CD4-positive, CD25-positive, alpha-beta regulatory T cell (primary cell): ENCODE results near the gene MBOAT1. TPM values are rescaled to one million over a fixed set of nuclear protein-coding genes. Genes with fewer than 3 reads are reported as not detected.
A peak's percentile ranks its signal among the peaks of the same experiment; 100 is the strongest.

Experiments used
- ATAC-seq, 2 donors: fragments of 150-1000 bp; cut with Tn5 transposase; one replicate each; pipeline ENCODE4 v1.10.0; 2021; ENCODE audit warnings: low read depth in 2 of 2, moderate number of reproducible peaks in 2 of 2, moderate library complexity in 1 of 2
- DNase-seq, 3 donors: peaks; one replicate each; pipeline versions ENCODE4 v3.0.0 to v3.0.0-alpha.2; 2012 to 2022; ENCODE audit warnings: mixed read lengths in 1 of 3
- H3K27ac ChIP-seq: one replicate; pipeline ENCODE4 v1.7.0; 2013; ENCODE audit warnings: mild to moderate bottlenecking, low read length; ENCODE audit not compliant: insufficient read depth, poor library complexity, severe bottlenecking
- H3K27me3 ChIP-seq: one replicate; pipeline ENCODE4 v1.7.0; 2013; ENCODE audit warnings: low read length; ENCODE audit not compliant: control insufficient read depth, insufficient read depth
- H3K36me3 ChIP-seq: one replicate; pipeline ENCODE4 v1.7.0; 2013; ENCODE audit warnings: mild to moderate bottlenecking, low read length, moderate library complexity; ENCODE audit not compliant: control insufficient read depth, insufficient read depth
- H3K4me1 ChIP-seq: 2 replicates; pipeline ENCODE4 v1.7.0; 2013; ENCODE audit warnings: mild to moderate bottlenecking, low read length; ENCODE audit not compliant: insufficient read depth, control insufficient read depth, poor library complexity, severe bottlenecking
- H3K4me3 ChIP-seq: one replicate; pipeline ENCODE4 v1.7.0; 2013; ENCODE audit warnings: low read depth, mild to moderate bottlenecking, low read length, moderate library complexity
- H3K9me3 ChIP-seq, 2 experiments: 1 replicate in 1 of 2; 2 replicates in 1 of 2; pipeline ENCODE4 v1.7.0; 2013; ENCODE audit warnings: low read length in 2 of 2, mild to moderate bottlenecking in 1 of 2, moderate library complexity in 1 of 2; ENCODE audit not compliant: control insufficient read depth in 2 of 2
- H3K27ac Mint-ChIP-seq, 3 donors: one replicate each; pipeline ENCODE4 v1.8.0; 2020 to 2022; ENCODE audit warnings: mild to moderate bottlenecking in 3 of 3, mixed read lengths in 3 of 3, moderate library complexity in 2 of 3
- H3K27me3 Mint-ChIP-seq: one replicate; pipeline ENCODE4 v1.8.0; 2022; ENCODE audit warnings: mild to moderate bottlenecking, mixed read lengths
- H3K36me3 Mint-ChIP-seq: one replicate; pipeline ENCODE4 v1.8.0; 2020; ENCODE audit warnings: mixed read lengths
- H3K4me1 Mint-ChIP-seq, 4 donors: one replicate each; pipeline ENCODE4 v1.8.0; 2020 to 2022; ENCODE audit warnings: mixed read lengths in 4 of 4, mild to moderate bottlenecking in 1 of 4
- H3K4me3 Mint-ChIP-seq, 4 donors: one replicate each; pipeline ENCODE4 v1.8.0; 2020 to 2022; ENCODE audit warnings: mild to moderate bottlenecking in 4 of 4, mixed read lengths in 4 of 4, moderate library complexity in 3 of 4
- H3K9me3 Mint-ChIP-seq, 7 donors: one replicate each; pipeline ENCODE4 v1.8.0; 2020 to 2022; ENCODE audit warnings: mixed read lengths in 7 of 7, mild to moderate bottlenecking in 3 of 7, moderate library complexity in 2 of 7
- polyA plus RNA-seq, 4 donors: library from polyadenylated mRNA; unstranded; fragments of 300-500 nt; fragmentation: Illumina TruSeq; gene quantifications; one replicate each; pipeline ENCODE4 v1.2.3, GENCODE V29; 2021
- total RNA-seq: library from RNA; stranded (reverse); gene quantifications from one replicate; pipeline ENCODE4 v1.2.3, GENCODE V29; 2022

MBOAT1 gene
- total and polyA plus RNA-seq, 5 donors from 2014 or later = 3.6 to 26.4 (median 6.0) TPM

DNA sequence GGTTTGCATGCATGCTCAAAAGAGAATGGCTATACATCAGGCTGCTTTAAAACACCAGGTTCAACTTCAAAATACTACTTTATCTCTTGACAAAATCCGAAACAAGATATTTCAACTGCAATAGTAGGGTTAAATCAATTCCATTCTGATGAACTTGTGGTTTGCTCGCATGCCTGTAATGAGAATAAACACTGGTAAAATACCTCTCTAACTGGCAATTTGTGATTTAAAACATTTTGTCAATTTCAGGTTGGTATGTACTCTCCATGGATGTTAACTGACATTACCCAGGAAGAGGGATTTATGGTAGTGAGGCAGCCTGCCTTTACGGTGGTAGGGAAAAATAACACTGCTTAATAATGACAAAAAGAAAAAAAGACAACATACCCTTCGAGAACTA, 74.4 kb downstream of the MBOAT1 start:
- Histone ChIP-seq H3K27me3 (no peaks in the 10 kb centered on the region), H3K4me1 (no peaks in the 10 kb centered on the region), H3K9me3 (no peaks in the 10 kb centered on the region), H3K36me3 (peaks cover 41% of the 10 kb centered on the region), H3K27ac (no peak overlapping the region), H3K4me3 (no peak overlapping the region)
- DNase-seq (no peak), ATAC-seq (no peak)
- peaks cover 0 to 1% (median 0%) of the 10 kb centered on the region in 4 donors for H3K4me1 Mint-ChIP-seq
- H3K9me3 Mint-ChIP-seq = no peaks in the 10 kb centered on the region
- H3K4me3 Mint-ChIP-seq = no peak overlapping the region
- H3K27me3 Mint-ChIP-seq = no peaks in the 10 kb centered on the region
- peaks cover 38% of the 10 kb centered on the region for H3K36me3 Mint-ChIP-seq
- no peak overlapping the region for H3K27ac Mint-ChIP-seq

DNA sequence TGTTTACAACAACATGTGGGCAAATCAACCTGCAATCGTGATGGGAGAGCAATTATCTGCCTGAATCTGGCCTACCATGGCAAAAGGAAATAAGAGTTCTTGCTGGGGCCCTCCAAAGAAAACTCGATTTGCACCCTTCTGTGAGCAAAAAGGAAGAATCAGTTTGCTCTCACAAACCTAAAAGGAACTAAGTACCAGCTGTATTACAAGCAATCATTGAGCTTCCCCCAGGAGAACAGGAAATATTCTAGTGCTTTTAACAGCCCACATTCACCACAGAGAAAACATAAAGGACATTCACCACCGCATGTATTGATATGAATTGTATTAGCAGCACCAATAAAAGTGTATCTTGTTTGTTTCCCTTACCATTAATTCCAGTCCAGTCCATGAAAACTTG, 75.0 kb downstream of the MBOAT1 start:
- Mint-ChIP-seq H3K9me3 (no peaks in the 10 kb centered on the region), H3K36me3 (peaks cover 39% of the 10 kb centered on the region), H3K4me3 (no peak overlapping the region), H3K27me3 (no peaks in the 10 kb centered on the region), H3K27ac (no peak overlapping the region), H3K4me1 (peaks cover 0 to 1% (median 0%) of the 10 kb centered on the region in 4 donors)
- Histone ChIP-seq H3K36me3 (peaks cover 42% of the 10 kb centered on the region), H3K27ac (no peak overlapping the region), H3K4me1 (no peaks in the 10 kb centered on the region), H3K4me3 (no peak overlapping the region), H3K9me3 (no peaks in the 10 kb centered on the region), H3K27me3 (no peaks in the 10 kb centered on the region)
- DNase-seq (no peak), ATAC-seq (no peak)

DNA sequence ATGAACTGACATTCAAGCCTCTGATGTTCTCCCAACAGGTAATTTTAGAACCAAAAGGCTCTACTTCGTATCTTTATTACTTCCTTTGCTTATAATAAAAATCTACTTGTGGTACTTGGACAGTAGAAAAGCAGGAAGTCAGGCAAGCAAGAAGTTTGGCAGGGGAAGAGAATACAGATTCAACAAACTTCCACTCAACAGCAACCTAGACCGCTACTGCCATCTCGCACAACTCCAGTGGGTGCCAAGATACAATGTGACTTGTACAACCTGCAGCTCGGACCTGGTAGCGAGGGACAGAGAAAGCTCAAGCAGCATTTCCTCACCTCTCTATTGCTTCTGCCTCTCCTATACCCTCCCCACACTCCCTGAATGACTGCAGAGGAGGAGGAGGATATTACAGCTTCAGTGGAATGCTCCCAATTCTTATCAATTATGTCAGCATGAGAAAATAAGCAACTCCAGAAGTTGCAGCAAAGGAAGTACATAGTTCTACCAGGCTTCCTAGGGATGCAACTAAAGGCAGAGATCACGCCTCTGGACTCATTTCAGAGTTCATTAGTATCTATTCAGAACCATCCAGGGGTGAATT, 76.5 kb downstream of the MBOAT1 start:
- H3K36me3 ChIP-seq = peaks cover 31% of the 10 kb centered on the region
- H3K4me1 ChIP-seq = no peaks in the 10 kb centered on the region
- no peaks in the 10 kb centered on the region for H3K9me3 ChIP-seq
- Mint-ChIP-seq H3K9me3 (no peaks in the 10 kb centered on the region), H3K4me3 (no peak overlapping the region), H3K36me3 (peaks cover 40% of the 10 kb centered on the region), H3K27ac (no peak overlapping the region), H3K27me3 (no peaks in the 10 kb centered on the region), H3K4me1 (peaks cover 0 to 4% (median 0%) of the 10 kb centered on the region in 4 donors)
- H3K4me3 ChIP-seq = no peak overlapping the region
- DNase-seq (no peak), ATAC-seq (no peak)
- H3K27me3 ChIP-seq = no peaks in the 10 kb centered on the region
- no peak overlapping the region for H3K27ac ChIP-seq

DNA sequence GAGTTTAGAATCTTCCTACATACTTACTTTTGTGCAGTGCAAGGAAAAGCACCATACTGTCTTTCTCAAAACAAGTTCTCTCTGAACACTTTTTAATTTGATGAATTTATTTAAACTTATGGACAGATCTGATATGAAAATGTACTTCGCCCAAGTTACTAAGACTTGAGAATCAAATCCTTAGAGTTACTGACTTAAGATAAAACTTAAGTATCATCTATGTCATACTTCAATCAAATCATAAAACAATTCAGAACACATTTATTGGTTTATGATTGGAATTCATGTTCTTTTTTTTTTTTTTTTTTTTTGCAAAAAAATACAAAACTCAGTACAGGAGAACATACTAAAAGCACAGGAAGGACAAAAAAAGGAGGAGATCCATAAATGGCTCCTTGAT, 77.7 kb downstream of the MBOAT1 start:
- Histone ChIP-seq H3K27ac (no peak overlapping the region), H3K27me3 (no peaks in the 10 kb centered on the region), H3K4me3 (no peak overlapping the region), H3K4me1 (no peaks in the 10 kb centered on the region), H3K36me3 (peaks cover 26% of the 10 kb centered on the region), H3K9me3 (no peaks in the 10 kb centered on the region)
- H3K4me3 Mint-ChIP-seq = no peak overlapping the region
- no peak overlapping the region for H3K27ac Mint-ChIP-seq
- ATAC-seq (no peak), DNase-seq (no peak)
- H3K9me3 Mint-ChIP-seq = no peaks in the 10 kb centered on the region
- peaks cover 35% of the 10 kb centered on the region for H3K36me3 Mint-ChIP-seq
- H3K4me1 Mint-ChIP-seq = peaks cover 0 to 6% (median 0%) of the 10 kb centered on the region in 4 donors
- H3K27me3 Mint-ChIP-seq = no peaks in the 10 kb centered on the region

DNA sequence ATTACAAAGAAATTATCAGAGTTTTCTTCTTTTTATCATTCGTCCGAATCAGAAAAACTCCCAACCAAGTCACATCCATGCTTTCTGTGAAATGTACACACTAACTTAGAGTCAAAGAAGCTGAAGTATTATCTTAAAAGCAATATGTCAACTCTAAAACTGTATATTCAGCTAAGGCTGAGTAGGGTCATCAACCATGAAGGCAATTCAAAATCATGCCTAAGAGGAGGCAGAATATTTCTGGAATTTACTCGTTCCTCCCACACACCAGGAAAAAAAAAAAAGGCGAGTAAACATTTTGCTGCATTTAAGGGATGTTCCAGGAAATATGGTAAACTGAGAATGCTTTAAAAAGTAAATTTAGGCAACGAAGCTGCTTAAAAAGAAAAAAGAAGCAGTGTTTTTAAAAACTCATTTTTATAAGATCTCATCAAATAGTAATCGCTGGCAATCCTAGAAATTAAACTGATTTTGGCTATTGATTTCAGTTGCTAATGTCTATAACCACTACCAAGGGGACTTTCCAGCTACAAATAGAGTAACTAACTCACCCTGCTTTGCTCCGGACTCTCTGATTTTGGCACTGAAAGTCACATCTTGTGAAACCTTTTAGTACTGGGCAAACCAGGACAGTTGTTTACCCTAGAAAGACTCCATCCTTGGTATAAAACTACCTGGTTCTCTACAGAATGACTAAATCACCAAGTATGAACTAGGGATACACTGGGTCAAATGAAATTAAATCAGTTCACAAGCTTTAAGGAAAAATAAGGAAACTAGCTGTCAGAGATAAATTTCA, 82.8 kb downstream of the MBOAT1 start:
- Histone ChIP-seq H3K4me1 (no peaks in the 10 kb centered on the region), H3K9me3 (no peaks in the 10 kb centered on the region), H3K4me3 (no peak overlapping the region), H3K36me3 (peaks cover 28% of the 10 kb centered on the region), H3K27ac (no peak overlapping the region), H3K27me3 (no peaks in the 10 kb centered on the region)
- no peaks in the 10 kb centered on the region for H3K27me3 Mint-ChIP-seq
- peaks cover 41% of the 10 kb centered on the region for H3K36me3 Mint-ChIP-seq
- peak overlapping the region in 1 of 3 donors; percentile 14 for H3K27ac Mint-ChIP-seq
- ATAC-seq (no peak), DNase-seq (no peak)
- H3K9me3 Mint-ChIP-seq = no peaks in the 10 kb centered on the region
- H3K4me1 Mint-ChIP-seq = peaks cover 0 to 9% (median 2%) of the 10 kb centered on the region in 4 donors
- H3K4me3 Mint-ChIP-seq = no peak overlapping the region

DNA sequence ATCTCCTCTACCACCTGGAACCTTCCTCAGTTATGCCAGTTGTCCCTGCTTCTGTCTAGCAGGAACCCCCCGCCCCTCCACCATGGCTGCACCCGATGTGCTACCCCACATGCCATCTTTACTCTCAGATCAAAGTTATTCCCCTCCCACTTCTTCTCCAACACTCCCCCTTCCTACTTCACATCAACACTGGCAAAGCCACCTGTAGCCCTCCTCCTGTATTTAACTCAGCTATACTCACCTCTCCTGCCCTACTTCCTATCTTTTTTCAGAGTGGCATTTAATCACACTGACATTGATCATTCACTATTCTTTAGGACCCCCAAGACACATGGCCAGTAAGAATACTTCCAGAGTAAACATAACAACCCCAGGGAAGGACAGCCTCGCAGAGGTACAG, 84.3 kb downstream of the MBOAT1 start:
- H3K9me3 Mint-ChIP-seq = no peaks in the 10 kb centered on the region
- Histone ChIP-seq H3K4me3 (no peak overlapping the region), H3K27me3 (no peaks in the 10 kb centered on the region), H3K27ac (no peak overlapping the region), H3K4me1 (no peaks in the 10 kb centered on the region), H3K36me3 (peaks cover 31% of the 10 kb centered on the region), H3K9me3 (no peaks in the 10 kb centered on the region)
- DNase-seq = no peak
- H3K27me3 Mint-ChIP-seq = no peaks in the 10 kb centered on the region
- ATAC-seq = no peak
- H3K27ac Mint-ChIP-seq = no peak overlapping the region
- peaks cover 37% of the 10 kb centered on the region for H3K36me3 Mint-ChIP-seq
- H3K4me1 Mint-ChIP-seq = peaks cover 0 to 9% (median 2%) of the 10 kb centered on the region in 4 donors
- H3K4me3 Mint-ChIP-seq = no peak overlapping the region

DNA sequence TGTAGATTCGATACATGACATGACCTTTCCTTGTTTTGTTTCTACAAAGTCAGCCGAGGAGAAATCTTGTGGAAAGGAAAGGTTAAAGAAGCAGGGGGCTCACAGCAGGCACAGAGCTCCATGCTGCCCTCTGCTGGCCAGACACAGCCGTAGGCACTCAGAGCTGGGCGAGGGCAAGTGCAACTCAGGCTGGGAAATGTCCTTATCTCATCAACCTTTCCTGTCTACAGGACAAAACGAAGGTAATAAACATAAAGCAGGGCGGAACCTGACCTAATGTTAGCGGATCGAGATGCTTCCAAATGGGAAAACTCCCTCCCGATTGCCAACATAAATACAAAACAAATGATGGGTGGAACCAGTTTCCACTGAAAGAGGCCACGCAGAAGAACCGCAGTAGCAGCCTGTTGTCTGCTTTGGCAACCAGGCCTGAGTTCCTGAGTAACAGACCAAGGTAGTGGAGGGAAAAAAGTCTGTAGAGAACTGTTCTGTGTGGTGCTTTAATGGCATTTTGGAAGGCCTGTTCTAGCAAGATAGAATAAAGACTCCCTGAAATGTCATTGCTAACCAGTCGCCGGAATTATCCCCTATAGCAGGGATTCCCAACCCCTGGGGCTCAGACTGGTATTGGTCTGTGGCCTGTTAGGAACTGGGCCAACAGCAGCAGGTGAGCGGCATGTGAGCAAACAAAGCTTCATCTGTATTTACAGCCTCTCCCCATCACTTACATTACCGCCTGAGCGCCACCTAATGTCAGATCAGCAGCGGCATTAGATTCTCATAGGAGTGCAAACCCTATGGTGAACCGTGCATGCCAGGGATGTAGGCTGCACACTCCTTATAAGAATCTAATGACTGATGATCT, 85.2 kb downstream of the MBOAT1 start:
- DNase-seq (peak; percentile 23 to 58 (median 44)), ATAC-seq (peak; percentile 59 to 64)
- H3K27ac ChIP-seq = no peak overlapping the region
- Mint-ChIP-seq H3K27me3 (no peaks in the 10 kb centered on the region), H3K27ac (peak overlapping the region in 2 of 3 donors; percentile 2 to 73), H3K4me1 (peaks cover 0 to 9% (median 2%) of the 10 kb centered on the region in 4 donors), H3K36me3 (peaks cover 39% of the 10 kb centered on the region), H3K4me3 (no peak overlapping the region), H3K9me3 (no peaks in the 10 kb centered on the region)
- peaks cover 31% of the 10 kb centered on the region for H3K36me3 ChIP-seq
- no peak overlapping the region for H3K4me3 ChIP-seq
- no peaks in the 10 kb centered on the region for H3K4me1 ChIP-seq
- no peaks in the 10 kb centered on the region for H3K27me3 ChIP-seq
- no peaks in the 10 kb centered on the region for H3K9me3 ChIP-seq
